BLaER1 (cell line): ENCODE measurements around the gene SIGLEC5.

Experiments used
- H3K27ac ChIP-seq: shearing (Covaris generic); formaldehyde crosslinking; 2 replicates; pipeline ENCODE4 v1.8.1; 2022
- H3K27me3 ChIP-seq: shearing (Covaris generic); formaldehyde crosslinking; 2 replicates; pipeline ENCODE4 v1.8.1; 2022
- H3K36me3 ChIP-seq: shearing (Covaris generic); formaldehyde crosslinking; 2 replicates; pipeline ENCODE4 v1.8.1; 2022
- H3K4me1 ChIP-seq: shearing (Covaris generic); formaldehyde crosslinking; 2 replicates; pipeline ENCODE4 v1.8.1; 2022
- H3K4me2 ChIP-seq: shearing (Covaris generic); formaldehyde crosslinking; 2 replicates; pipeline ENCODE4 v1.8.1; 2022
- H3K4me3 ChIP-seq: shearing (Covaris generic); formaldehyde crosslinking; 2 replicates; pipeline ENCODE4 v1.8.1; 2022
- H3K9ac ChIP-seq: shearing (Covaris generic); formaldehyde crosslinking; 2 replicates; pipeline ENCODE4 v1.8.1; 2022
- H3K9me3 ChIP-seq: shearing (Covaris generic); formaldehyde crosslinking; 2 replicates; pipeline ENCODE4 v1.8.1; 2022
- H4K20me1 ChIP-seq: shearing (Covaris generic); formaldehyde crosslinking; 2 replicates; pipeline ENCODE4 v1.8.1; 2022
- Cebpa-rat ChIP-seq: shearing (Covaris generic); IDR thresholded peaks from 2 replicates; pipeline ENCODE4 v1.8.1; 2022

The SIGLEC5 gene

GRCh38 chr19:51628153-51628939 is 1.9 kb downstream of the SIGLEC5 start:
- Histone ChIP-seq H3K27ac (no peak overlapping the region), H3K36me3 (no peaks in the 10 kb centered on the region), H3K27me3 (no peaks in the 10 kb centered on the region), H3K4me1 (no peaks in the 10 kb centered on the region), H3K9ac (no peak overlapping the region), H3K4me2 (no peak overlapping the region), H3K9me3 (no peaks in the 10 kb centered on the region), H4K20me1 (no peaks in the 10 kb centered on the region), H3K4me3 (no peak overlapping the region)
- TF ChIP-seq Cebpa-rat: no peak

- Histone ChIP-seq H3K27me3 (no peaks in the 10 kb centered on the region), H3K36me3 (no peaks in the 10 kb centered on the region), H4K20me1 (no peaks in the 10 kb centered on the region), H3K27ac (no peak overlapping the region), H3K9me3 (no peaks in the 10 kb centered on the region), H3K4me3 (no peak overlapping the region), H3K4me1 (no peaks in the 10 kb centered on the region), H3K4me2 (no peak overlapping the region), H3K9ac (no peak overlapping the region)
- no peak for TF ChIP-seq Cebpa-rat
These were observed 2.6 kb downstream of the SIGLEC5 start for GRCh38 chr19:51627491-51628138.

GRCh38 chr19:51626675-51627074 is 3.5 kb downstream of the SIGLEC5 start:
- TF ChIP-seq Cebpa-rat: no peak
- Histone ChIP-seq H4K20me1 (no peaks in the 10 kb centered on the region), H3K36me3 (no peaks in the 10 kb centered on the region), H3K4me2 (no peak overlapping the region), H3K27me3 (no peaks in the 10 kb centered on the region), H3K4me1 (no peaks in the 10 kb centered on the region), H3K4me3 (no peak overlapping the region), H3K9me3 (no peaks in the 10 kb centered on the region), H3K9ac (no peak overlapping the region), H3K27ac (no peak overlapping the region)

GRCh38 chr19:51621178-51621577 is 9.0 kb downstream of the SIGLEC5 start:
- Histone ChIP-seq H3K27ac (no peak overlapping the region), H3K9ac (no peak overlapping the region), H3K36me3 (no peaks in the 10 kb centered on the region), H3K9me3 (no peaks in the 10 kb centered on the region), H3K4me2 (no peak overlapping the region), H3K4me1 (0 out of 2 replicates have a peak, but pooled peaks cover 6% of the 10 kb centered on the region), H3K27me3 (no peaks in the 10 kb centered on the region), H4K20me1 (no peaks in the 10 kb centered on the region), H3K4me3 (no peak overlapping the region)
- no peak for TF ChIP-seq Cebpa-rat

GRCh38 chr19:51615991-51616390 is 14.2 kb downstream of the SIGLEC5 start:
- H3K9ac ChIP-seq: no peak overlapping the region
- H3K4me2 ChIP-seq: no peak overlapping the region
- H3K36me3 ChIP-seq: no peaks in the 10 kb centered on the region
- no peak overlapping the region for H3K27ac ChIP-seq
- no peaks in the 10 kb centered on the region for H3K27me3 ChIP-seq
- no peak for TF ChIP-seq Cebpa-rat
- H3K9me3 ChIP-seq: no peaks in the 10 kb centered on the region
- H4K20me1 ChIP-seq: no peaks in the 10 kb centered on the region
- H3K4me3 ChIP-seq: no peak overlapping the region
- 0 out of 2 replicates have a peak, but pooled peaks cover under 1% of the 10 kb centered on the region for H3K4me1 ChIP-seq

GRCh38 chr19:51614789-51615188 is 15.4 kb downstream of the SIGLEC5 start:
- TF ChIP-seq Cebpa-rat: no peak
- Histone ChIP-seq H3K27ac (no peak overlapping the region), H3K36me3 (no peaks in the 10 kb centered on the region), H3K4me3 (no peak overlapping the region), H3K4me1 (no peaks in the 10 kb centered on the region), H3K9ac (no peak overlapping the region), H4K20me1 (no peaks in the 10 kb centered on the region), H3K9me3 (no peaks in the 10 kb centered on the region), H3K4me2 (no peak overlapping the region), H3K27me3 (no peaks in the 10 kb centered on the region)

- Histone ChIP-seq H3K27ac (no peak overlapping the region), H4K20me1 (no peaks in the 10 kb centered on the region), H3K4me1 (0 out of 2 replicates have a peak, but pooled peaks cover 5% of the 10 kb centered on the region), H3K9ac (no peak overlapping the region), H3K4me2 (no peak overlapping the region), H3K9me3 (no peaks in the 10 kb centered on the region), H3K27me3 (no peaks in the 10 kb centered on the region), H3K36me3 (no peaks in the 10 kb centered on the region), H3K4me3 (no peak overlapping the region)
- TF ChIP-seq Cebpa-rat: no peak
These were observed 19.6 kb downstream of the SIGLEC5 start for GRCh38 chr19:51610576-51610975.

GRCh38 chr19:51607920-51608562 is 22.2 kb downstream of the SIGLEC5 start:
- Histone ChIP-seq H3K9me3 (no peaks in the 10 kb centered on the region), H3K4me3 (no peak overlapping the region), H3K36me3 (no peaks in the 10 kb centered on the region), H3K9ac (no peak overlapping the region), H4K20me1 (no peaks in the 10 kb centered on the region), H3K4me1 (0 out of 2 replicates have a peak, but pooled peaks cover 5% of the 10 kb centered on the region), H3K4me2 (no peak overlapping the region), H3K27me3 (no peaks in the 10 kb centered on the region), H3K27ac (no peak overlapping the region)
- TF ChIP-seq Cebpa-rat: no peak

DNA sequence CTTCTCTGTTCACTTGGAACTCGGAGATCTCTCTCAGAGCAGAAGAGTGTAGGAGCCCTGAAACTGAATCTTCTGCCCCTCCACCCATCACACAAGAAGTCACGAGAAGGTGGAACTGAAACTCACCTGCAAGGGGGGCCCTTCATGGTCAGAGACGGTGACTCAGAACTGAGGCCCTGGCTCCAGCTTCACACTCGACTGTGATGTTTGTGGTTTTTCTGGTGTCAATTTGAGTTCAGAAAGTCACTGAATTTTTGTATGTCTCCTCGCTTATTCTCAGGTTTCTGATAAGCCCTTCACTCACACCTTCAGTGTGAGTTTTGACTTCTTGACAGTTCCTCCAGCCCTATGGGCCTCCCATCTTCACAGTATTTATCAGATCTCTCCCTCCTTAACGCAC is 23.1 kb downstream of the SIGLEC5 start:
- no peak overlapping the region for H3K27ac ChIP-seq
- H3K36me3 ChIP-seq: no peaks in the 10 kb centered on the region
- no peaks in the 10 kb centered on the region for H4K20me1 ChIP-seq
- no peak overlapping the region for H3K4me3 ChIP-seq
- TF ChIP-seq Cebpa-rat: no peak
- no peak overlapping the region for H3K9ac ChIP-seq
- no peak overlapping the region for H3K4me2 ChIP-seq
- peaks cover 11% of the 10 kb centered on the region for H3K4me1 ChIP-seq
- H3K27me3 ChIP-seq: no peaks in the 10 kb centered on the region
- no peaks in the 10 kb centered on the region for H3K9me3 ChIP-seq
